WTC11 (cell line): ENCODE results near the gene CSN2.

Source experiments
- CBFB ChIP-seq: sonication (generic); formaldehyde crosslinking; IDR thresholded peaks from 2 replicates; pipeline ENCODE4 v1.8.1; 2022; ENCODE audit warnings: mild to moderate bottlenecking, low read depth, missing genetic modification reagents
- CREB1 ChIP-seq: sonication (generic); formaldehyde crosslinking; IDR thresholded peaks from 2 replicates; pipeline ENCODE4 v1.8.0; 2023; ENCODE audit warnings: mild to moderate bottlenecking, missing genetic modification reagents
- ETV6 ChIP-seq: sonication (generic); formaldehyde crosslinking; IDR thresholded peaks from 2 replicates; pipeline ENCODE4 v1.8.1; 2022; ENCODE audit warnings: mild to moderate bottlenecking, missing genetic modification reagents
- FOXK1 ChIP-seq: sonication (generic); formaldehyde crosslinking; IDR thresholded peaks from 2 replicates; pipeline ENCODE4 v1.8.0; 2022; ENCODE audit warnings: mild to moderate bottlenecking, moderate library complexity, missing genetic modification reagents
- NR2C2 ChIP-seq: sonication (generic); formaldehyde crosslinking; IDR thresholded peaks from 2 replicates; pipeline ENCODE4 v1.8.0; 2022; ENCODE audit warnings: mild to moderate bottlenecking, missing genetic modification reagents
- PRRX2 ChIP-seq: fragments of 250-450 bp; sonication (Bioruptor Pico); IDR thresholded peaks from 2 replicates; pipeline ENCODE4 v1.8.0; 2021; ENCODE audit warnings: mild to moderate bottlenecking
- ZNF232 ChIP-seq: sonication (generic); formaldehyde crosslinking; IDR thresholded peaks from 2 replicates; pipeline ENCODE4 v1.8.0; 2022; ENCODE audit warnings: mild to moderate bottlenecking, missing genetic modification reagents
- TF ChIP-seq, protein P1 (sequence below): sonication (generic); formaldehyde crosslinking; IDR thresholded peaks from 2 replicates; pipeline ENCODE4 v1.8.1; 2023; ENCODE audit warnings: mild to moderate bottlenecking, missing genetic modification reagents
- TF ChIP-seq, protein P2 (sequence below): fragments of 200-600 bp; IDR thresholded peaks from 2 replicates; pipeline ENCODE4 v1.8.0; 2022; ENCODE audit warnings: antibody characterized with exemption
- TF ChIP-seq, protein P3 (sequence below): sonication (generic); formaldehyde crosslinking; IDR thresholded peaks from 2 replicates; pipeline ENCODE4 v1.8.1; 2022; ENCODE audit warnings: missing genetic modification reagents, borderline replicate concordance
- TF ChIP-seq, protein P4 (sequence below): sonication (generic); formaldehyde crosslinking; IDR thresholded peaks from 2 replicates; pipeline ENCODE4 v1.8.0; 2022; ENCODE audit warnings: mild to moderate bottlenecking, missing genetic modification reagents
- TF ChIP-seq, protein P5 (sequence below): sonication (generic); formaldehyde crosslinking; IDR thresholded peaks from 2 replicates; pipeline ENCODE4 v1.8.1; 2023; ENCODE audit warnings: mild to moderate bottlenecking, missing genetic modification reagents, moderate library complexity
- TF ChIP-seq, protein P6 (sequence below): sonication (generic); formaldehyde crosslinking; IDR thresholded peaks from 2 replicates; pipeline ENCODE4 v1.8.0; 2023; ENCODE audit warnings: missing genetic modification reagents
- TF ChIP-seq, protein P7 (sequence below): sonication (generic); formaldehyde crosslinking; IDR thresholded peaks from 2 replicates; pipeline ENCODE4 v1.8.1; 2023; ENCODE audit warnings: mild to moderate bottlenecking, missing genetic modification reagents, borderline replicate concordance

DNA sequence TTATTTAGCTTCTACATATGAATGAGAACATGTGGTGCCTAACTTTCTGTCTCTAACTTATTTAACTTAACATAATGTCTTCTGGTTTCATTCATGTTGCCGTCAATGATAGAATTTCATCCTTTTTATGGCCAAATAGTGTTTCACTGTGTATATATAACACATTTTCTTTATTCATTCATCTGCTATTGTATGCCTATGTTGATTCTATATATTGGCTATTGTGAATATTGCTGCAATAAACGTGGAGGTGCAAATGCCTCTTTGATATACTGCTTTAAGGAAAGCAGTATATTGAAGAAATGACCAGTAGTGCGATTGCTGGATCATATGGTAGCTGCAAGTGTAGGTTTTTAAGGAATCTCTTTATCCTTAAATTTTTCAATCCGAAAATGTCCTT, 44.7 kb downstream of the CSN2 start:
- TF ChIP-seq, protein P1, sequence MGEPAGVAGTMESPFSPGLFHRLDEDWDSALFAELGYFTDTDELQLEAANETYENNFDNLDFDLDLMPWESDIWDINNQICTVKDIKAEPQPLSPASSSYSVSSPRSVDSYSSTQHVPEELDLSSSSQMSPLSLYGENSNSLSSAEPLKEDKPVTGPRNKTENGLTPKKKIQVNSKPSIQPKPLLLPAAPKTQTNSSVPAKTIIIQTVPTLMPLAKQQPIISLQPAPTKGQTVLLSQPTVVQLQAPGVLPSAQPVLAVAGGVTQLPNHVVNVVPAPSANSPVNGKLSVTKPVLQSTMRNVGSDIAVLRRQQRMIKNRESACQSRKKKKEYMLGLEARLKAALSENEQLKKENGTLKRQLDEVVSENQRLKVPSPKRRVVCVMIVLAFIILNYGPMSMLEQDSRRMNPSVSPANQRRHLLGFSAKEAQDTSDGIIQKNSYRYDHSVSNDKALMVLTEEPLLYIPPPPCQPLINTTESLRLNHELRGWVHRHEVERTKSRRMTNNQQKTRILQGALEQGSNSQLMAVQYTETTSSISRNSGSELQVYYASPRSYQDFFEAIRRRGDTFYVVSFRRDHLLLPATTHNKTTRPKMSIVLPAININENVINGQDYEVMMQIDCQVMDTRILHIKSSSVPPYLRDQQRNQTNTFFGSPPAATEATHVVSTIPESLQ (CRISPR knock-in tag): no peak
- no peak for TF ChIP-seq CREB1 (CRISPR knock-in tag)
- TF ChIP-seq FOXK1: no peak
- TF ChIP-seq, protein P2, sequence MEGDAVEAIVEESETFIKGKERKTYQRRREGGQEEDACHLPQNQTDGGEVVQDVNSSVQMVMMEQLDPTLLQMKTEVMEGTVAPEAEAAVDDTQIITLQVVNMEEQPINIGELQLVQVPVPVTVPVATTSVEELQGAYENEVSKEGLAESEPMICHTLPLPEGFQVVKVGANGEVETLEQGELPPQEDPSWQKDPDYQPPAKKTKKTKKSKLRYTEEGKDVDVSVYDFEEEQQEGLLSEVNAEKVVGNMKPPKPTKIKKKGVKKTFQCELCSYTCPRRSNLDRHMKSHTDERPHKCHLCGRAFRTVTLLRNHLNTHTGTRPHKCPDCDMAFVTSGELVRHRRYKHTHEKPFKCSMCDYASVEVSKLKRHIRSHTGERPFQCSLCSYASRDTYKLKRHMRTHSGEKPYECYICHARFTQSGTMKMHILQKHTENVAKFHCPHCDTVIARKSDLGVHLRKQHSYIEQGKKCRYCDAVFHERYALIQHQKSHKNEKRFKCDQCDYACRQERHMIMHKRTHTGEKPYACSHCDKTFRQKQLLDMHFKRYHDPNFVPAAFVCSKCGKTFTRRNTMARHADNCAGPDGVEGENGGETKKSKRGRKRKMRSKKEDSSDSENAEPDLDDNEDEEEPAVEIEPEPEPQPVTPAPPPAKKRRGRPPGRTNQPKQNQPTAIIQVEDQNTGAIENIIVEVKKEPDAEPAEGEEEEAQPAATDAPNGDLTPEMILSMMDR: no peak
- TF ChIP-seq, protein P3, sequence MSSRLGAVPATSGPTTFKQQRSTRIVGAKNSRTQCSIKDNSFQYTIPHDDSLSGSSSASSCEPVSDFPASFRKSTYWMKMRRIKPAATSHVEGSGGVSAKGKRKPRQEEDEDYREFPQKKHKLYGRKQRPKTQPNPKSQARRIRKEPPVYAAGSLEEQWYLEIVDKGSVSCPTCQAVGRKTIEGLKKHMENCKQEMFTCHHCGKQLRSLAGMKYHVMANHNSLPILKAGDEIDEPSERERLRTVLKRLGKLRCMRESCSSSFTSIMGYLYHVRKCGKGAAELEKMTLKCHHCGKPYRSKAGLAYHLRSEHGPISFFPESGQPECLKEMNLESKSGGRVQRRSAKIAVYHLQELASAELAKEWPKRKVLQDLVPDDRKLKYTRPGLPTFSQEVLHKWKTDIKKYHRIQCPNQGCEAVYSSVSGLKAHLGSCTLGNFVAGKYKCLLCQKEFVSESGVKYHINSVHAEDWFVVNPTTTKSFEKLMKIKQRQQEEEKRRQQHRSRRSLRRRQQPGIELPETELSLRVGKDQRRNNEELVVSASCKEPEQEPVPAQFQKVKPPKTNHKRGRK (CRISPR knock-in tag): no peak
- TF ChIP-seq, protein P4, sequence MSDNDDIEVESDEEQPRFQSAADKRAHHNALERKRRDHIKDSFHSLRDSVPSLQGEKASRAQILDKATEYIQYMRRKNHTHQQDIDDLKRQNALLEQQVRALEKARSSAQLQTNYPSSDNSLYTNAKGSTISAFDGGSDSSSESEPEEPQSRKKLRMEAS (CRISPR knock-in tag): no peak
- TF ChIP-seq, protein P5, sequence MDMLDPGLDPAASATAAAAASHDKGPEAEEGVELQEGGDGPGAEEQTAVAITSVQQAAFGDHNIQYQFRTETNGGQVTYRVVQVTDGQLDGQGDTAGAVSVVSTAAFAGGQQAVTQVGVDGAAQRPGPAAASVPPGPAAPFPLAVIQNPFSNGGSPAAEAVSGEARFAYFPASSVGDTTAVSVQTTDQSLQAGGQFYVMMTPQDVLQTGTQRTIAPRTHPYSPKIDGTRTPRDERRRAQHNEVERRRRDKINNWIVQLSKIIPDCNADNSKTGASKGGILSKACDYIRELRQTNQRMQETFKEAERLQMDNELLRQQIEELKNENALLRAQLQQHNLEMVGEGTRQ (CRISPR knock-in tag): no peak
- TF ChIP-seq NR2C2 (CRISPR knock-in tag): no peak
- TF ChIP-seq, protein P6, sequence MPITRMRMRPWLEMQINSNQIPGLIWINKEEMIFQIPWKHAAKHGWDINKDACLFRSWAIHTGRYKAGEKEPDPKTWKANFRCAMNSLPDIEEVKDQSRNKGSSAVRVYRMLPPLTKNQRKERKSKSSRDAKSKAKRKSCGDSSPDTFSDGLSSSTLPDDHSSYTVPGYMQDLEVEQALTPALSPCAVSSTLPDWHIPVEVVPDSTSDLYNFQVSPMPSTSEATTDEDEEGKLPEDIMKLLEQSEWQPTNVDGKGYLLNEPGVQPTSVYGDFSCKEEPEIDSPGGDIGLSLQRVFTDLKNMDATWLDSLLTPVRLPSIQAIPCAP: no peak
- TF ChIP-seq, protein P7, sequence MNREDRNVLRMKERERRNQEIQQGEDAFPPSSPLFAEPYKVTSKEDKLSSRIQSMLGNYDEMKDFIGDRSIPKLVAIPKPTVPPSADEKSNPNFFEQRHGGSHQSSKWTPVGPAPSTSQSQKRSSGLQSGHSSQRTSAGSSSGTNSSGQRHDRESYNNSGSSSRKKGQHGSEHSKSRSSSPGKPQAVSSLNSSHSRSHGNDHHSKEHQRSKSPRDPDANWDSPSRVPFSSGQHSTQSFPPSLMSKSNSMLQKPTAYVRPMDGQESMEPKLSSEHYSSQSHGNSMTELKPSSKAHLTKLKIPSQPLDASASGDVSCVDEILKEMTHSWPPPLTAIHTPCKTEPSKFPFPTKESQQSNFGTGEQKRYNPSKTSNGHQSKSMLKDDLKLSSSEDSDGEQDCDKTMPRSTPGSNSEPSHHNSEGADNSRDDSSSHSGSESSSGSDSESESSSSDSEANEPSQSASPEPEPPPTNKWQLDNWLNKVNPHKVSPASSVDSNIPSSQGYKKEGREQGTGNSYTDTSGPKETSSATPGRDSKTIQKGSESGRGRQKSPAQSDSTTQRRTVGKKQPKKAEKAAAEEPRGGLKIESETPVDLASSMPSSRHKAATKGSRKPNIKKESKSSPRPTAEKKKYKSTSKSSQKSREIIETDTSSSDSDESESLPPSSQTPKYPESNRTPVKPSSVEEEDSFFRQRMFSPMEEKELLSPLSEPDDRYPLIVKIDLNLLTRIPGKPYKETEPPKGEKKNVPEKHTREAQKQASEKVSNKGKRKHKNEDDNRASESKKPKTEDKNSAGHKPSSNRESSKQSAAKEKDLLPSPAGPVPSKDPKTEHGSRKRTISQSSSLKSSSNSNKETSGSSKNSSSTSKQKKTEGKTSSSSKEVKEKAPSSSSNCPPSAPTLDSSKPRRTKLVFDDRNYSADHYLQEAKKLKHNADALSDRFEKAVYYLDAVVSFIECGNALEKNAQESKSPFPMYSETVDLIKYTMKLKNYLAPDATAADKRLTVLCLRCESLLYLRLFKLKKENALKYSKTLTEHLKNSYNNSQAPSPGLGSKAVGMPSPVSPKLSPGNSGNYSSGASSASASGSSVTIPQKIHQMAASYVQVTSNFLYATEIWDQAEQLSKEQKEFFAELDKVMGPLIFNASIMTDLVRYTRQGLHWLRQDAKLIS (CRISPR knock-in tag): no peak
- no peak for TF ChIP-seq ZNF232
- TF ChIP-seq ETV6 (CRISPR knock-in tag): no peak
- TF ChIP-seq CBFB (CRISPR knock-in tag): no peak
- no peak for TF ChIP-seq PRRX2 (CRISPR knock-in tag)
